Measurements from ENCODE around the gene OR3A2.

GRCh38 chr17:3260600-3260999 lies 125.5 kb downstream of the OR3A2 start:
- TF ChIP-seq, protein P1, sequence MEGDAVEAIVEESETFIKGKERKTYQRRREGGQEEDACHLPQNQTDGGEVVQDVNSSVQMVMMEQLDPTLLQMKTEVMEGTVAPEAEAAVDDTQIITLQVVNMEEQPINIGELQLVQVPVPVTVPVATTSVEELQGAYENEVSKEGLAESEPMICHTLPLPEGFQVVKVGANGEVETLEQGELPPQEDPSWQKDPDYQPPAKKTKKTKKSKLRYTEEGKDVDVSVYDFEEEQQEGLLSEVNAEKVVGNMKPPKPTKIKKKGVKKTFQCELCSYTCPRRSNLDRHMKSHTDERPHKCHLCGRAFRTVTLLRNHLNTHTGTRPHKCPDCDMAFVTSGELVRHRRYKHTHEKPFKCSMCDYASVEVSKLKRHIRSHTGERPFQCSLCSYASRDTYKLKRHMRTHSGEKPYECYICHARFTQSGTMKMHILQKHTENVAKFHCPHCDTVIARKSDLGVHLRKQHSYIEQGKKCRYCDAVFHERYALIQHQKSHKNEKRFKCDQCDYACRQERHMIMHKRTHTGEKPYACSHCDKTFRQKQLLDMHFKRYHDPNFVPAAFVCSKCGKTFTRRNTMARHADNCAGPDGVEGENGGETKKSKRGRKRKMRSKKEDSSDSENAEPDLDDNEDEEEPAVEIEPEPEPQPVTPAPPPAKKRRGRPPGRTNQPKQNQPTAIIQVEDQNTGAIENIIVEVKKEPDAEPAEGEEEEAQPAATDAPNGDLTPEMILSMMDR (IDR thresholded peaks at IDR 0.05) = no peak
- TF ChIP-seq POLR2A (IDR thresholded peaks at IDR 0.05) (no peak), POLR2AphosphoS5 (IDR thresholded peaks at IDR 0.05) (no peak)
